HAP-1 (cell line): ENCODE results near the gene SLC22A17.

Experiments
- DNase-seq, 2 experiments: peaks; one replicate each; pipeline ENCODE4 v3.0.0-alpha.2; 2016 to 2020; ENCODE audit warnings: low spot score in 2 of 2
- H3K27me3 ChIP-seq: fragments of 250-450 bp; sonication (Bioruptor Pico); 2 replicates; pipeline ENCODE4 v1.5.1; 2020; ENCODE audit warnings: low read depth, mild to moderate bottlenecking, moderate library complexity
- H3K36me3 ChIP-seq: fragments of 250-450 bp; sonication (Bioruptor Pico); replicated peaks from 2 replicates; pipeline ENCODE4 v1.5.1; 2020; ENCODE audit warnings: mild to moderate bottlenecking
- H3K4me1 ChIP-seq: fragments of 250-450 bp; sonication (Bioruptor Pico); 2 replicates; pipeline ENCODE4 v1.5.1; 2020; ENCODE audit warnings: mild to moderate bottlenecking
- H3K4me3 ChIP-seq: fragments of 250-450 bp; sonication (Bioruptor Pico); 2 replicates; pipeline ENCODE4 v1.5.1; 2020; ENCODE audit warnings: mild to moderate bottlenecking, moderate library complexity
- H3K9me3 ChIP-seq: fragments of 250-450 bp; sonication (Bioruptor Pico); 2 replicates; pipeline ENCODE4 v1.5.1; 2020; ENCODE audit warnings: mild to moderate bottlenecking, moderate library complexity
- in situ Hi-C: fragments of 300-500 bp; cut with MboI; formaldehyde crosslinking; loops from 3 replicates; pipeline ENCODE4 v1.14.3; 2020; ENCODE audit warnings: low sequenced_read_pairs, inconsistent platforms, mixed read lengths

SLC22A17 gene

GRCh38 chr14:23377573-23378563, 25.2 kb upstream of the SLC22A17 start:
- Histone ChIP-seq H3K27me3 (peaks cover 8% of the 10 kb centered on the region; the same call in 1 of the 2 replicates), H3K9me3 (no peaks in the 10 kb centered on the region), H3K4me3 (no peak overlapping the region), H3K36me3 (no peaks in the 10 kb centered on the region), H3K4me1 (no peaks in the 10 kb centered on the region)
- DNase-seq = no peak
- in situ Hi-C loops = no loop called here

DNA sequence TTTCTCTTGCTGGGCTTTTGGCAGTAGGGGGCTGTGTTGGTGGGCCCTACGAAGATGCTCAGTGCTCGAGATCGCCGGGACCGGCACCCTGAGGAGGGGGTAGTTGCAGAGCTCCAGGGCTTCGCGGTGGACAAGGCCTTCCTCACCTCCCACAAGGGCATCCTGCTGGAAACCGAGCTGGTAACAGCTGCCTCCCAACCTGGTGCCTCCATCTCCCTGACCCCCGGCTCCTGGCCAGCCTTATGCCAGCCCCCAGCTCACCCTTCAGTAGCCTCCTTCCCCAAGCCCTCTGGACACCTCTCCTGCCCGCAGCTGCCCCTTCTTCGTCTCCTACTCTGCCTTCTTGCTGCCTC, 24.5 kb upstream of the SLC22A17 start:
- in situ Hi-C loops = no loop called here
- Histone ChIP-seq H3K27me3 (peaks cover 8% of the 10 kb centered on the region; the same call in 1 of the 2 replicates), H3K4me3 (no peak overlapping the region), H3K4me1 (no peaks in the 10 kb centered on the region), H3K36me3 (no peaks in the 10 kb centered on the region), H3K9me3 (no peaks in the 10 kb centered on the region)
- DNase-seq = no peak

GRCh38 chr14:23376482-23377197, 24.0 kb upstream of the SLC22A17 start, which contains the start of gene CMTM5:
Gene CMTM5 (plus strand): TSS chr14:23377046. CDS start chr14:23377252, 206 bp downstream.
- Histone ChIP-seq H3K4me1 (no peaks in the 10 kb centered on the region), H3K4me3 (no peak within 1 kb of the TSS), H3K27me3 (peaks cover 8% of the 10 kb centered on the region; the same call in 1 of the 2 replicates), H3K36me3 (no peaks in the 10 kb centered on the region), H3K9me3 (no peaks in the 10 kb centered on the region)
- in situ Hi-C loops = no loop called here
- peak in 1 of 2 experiments; percentile 13 for DNase-seq

DNA sequence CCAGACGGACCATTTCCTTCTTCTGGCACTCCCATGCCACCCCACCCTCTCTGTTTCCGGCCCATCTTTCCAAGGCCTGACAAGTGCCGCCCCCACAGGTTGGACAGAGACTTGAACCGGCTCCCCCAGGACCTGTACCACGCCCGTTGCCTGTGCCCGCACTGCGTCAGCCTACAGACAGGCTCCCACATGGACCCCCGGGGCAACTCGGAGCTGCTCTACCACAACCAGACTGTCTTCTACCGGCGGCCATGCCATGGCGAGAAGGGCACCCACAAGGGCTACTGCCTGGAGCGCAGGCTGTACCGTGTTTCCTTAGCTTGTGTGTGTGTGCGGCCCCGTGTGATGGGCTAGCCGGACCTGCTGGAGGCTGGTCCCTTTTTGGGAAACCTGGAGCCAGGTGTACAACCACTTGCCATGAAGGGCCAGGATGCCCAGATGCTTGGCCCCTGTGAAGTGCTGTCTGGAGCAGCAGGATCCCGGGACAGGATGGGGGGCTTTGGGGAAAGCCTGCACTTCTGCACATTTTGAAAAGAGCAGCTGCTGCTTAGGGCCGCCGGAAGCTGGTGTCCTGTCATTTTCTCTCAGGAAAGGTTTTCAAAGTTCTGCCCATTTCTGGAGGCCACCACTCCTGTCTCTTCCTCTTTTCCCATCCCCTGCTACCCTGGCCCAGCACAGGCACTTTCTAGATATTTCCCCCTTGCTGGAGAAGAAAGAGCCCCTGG, 23.0 kb upstream of the SLC22A17 start:
- no peak for DNase-seq
- Histone ChIP-seq H3K27me3 (peaks cover 12% of the 10 kb centered on the region), H3K4me1 (no peaks in the 10 kb centered on the region), H3K4me3 (no peak overlapping the region), H3K36me3 (no peaks in the 10 kb centered on the region), H3K9me3 (no peaks in the 10 kb centered on the region)
- in situ Hi-C loops = no loop called here

DNA sequence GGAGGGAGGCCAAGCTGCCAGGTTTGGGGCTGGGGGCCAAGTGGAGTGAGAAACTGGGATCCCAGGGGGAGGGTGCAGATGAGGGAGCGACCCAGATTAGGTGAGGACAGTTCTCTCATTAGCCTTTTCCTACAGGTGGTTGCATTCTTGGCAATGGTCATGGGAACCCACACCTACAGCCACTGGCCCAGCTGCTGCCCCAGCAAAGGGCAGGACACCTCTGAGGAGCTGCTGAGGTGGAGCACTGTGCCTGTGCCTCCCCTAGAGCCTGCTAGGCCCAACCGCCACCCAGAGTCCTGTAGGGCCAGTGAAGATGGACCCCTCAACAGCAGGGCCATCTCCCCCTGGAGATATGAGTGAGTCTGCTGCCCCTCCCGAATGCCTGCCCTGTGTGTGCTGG, 20.4 kb upstream of the SLC22A17 start:
- no peak for DNase-seq
- Histone ChIP-seq H3K9me3 (no peaks in the 10 kb centered on the region), H3K36me3 (no peaks in the 10 kb centered on the region), H3K4me3 (no peak overlapping the region), H3K27me3 (peaks cover 4% of the 10 kb centered on the region), H3K4me1 (no peaks in the 10 kb centered on the region)
- in situ Hi-C loops = no loop called here

DNA sequence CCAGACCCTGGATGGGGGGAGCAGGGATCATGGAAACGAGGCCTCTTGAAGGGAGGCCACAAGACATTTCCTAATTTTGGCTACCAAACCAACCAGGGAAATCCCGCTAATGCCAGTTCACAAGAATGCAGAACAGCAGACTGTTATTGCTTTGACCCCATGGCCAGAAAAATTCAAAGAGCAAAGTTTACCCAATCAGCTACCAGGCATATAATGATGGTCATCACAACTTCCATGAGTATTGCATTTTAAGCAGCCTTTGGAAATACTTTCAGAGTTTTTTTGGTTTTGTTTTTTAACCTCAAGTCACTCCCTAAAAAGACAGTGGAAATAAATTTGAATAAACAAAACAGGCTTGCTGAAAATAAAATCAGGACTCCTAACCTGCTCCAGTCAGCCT, 19.8 kb upstream of the SLC22A17 start, which contains the start of gene IL25:
Gene IL25, plus strand, starts transcription at position 301 of the 400 bp plus-strand sequence.
- Histone ChIP-seq H3K27me3 (peaks cover 4% of the 10 kb centered on the region), H3K9me3 (no peaks in the 10 kb centered on the region), H3K4me3 (no peak within 1 kb of the TSS), H3K36me3 (no peaks in the 10 kb centered on the region), H3K4me1 (no peaks in the 10 kb centered on the region)
- in situ Hi-C loops = no loop called here
- DNase-seq = no peak

- Histone ChIP-seq H3K36me3 (no peaks in the 10 kb centered on the region), H3K4me1 (no peaks in the 10 kb centered on the region), H3K4me3 (no peak overlapping the region), H3K27me3 (peaks cover 9% of the 10 kb centered on the region), H3K9me3 (no peaks in the 10 kb centered on the region)
- in situ Hi-C loops = no loop called here
- no peak for DNase-seq
Observed at GRCh38 chr14:23371865-23372264, 19.2 kb upstream of the SLC22A17 start.

GRCh38 chr14:23370221-23370620, 17.5 kb upstream of the SLC22A17 start:
- in situ Hi-C loops = no loop called here

DNA sequence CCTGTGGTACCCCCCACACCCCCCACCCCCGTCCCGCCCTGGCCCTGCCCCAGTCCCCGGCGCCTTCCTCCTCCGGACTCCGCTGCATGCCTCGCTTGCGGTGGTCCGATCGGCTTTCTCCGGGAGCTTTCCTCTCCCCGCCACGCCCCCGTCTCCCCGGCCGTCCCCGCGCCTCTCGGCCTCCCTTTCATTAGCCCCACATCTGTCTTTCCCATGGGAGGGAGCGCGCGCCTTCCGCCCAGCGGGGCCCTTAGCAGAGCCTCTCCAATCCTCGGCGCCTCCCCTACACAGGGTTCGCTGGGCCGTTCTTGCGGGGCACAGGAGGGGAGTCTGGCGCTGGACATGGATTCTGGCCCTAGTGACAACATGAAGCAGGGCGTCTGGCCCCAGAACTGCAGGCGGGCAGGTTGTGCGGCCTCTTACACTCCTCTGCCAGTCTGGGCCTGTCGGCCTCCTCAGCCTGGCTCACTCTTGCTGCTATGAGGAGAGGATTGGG, 13.8 kb upstream of the SLC22A17 start:
- Histone ChIP-seq H3K27me3 (peaks cover 36% of the 10 kb centered on the region), H3K36me3 (no peaks in the 10 kb centered on the region), H3K4me3 (no peak overlapping the region), H3K9me3 (no peaks in the 10 kb centered on the region), H3K4me1 (no peaks in the 10 kb centered on the region)
- in situ Hi-C loops = no loop called here
- DNase-seq = peak in 1 of 2 experiments; percentile 14

More at GRCh38 chr14:23370221-23370620, 17.5 kb upstream of the SLC22A17 start:
- DNase-seq = no peak
- H3K27me3 ChIP-seq = peaks cover 22% of the 10 kb centered on the region
- no peaks in the 10 kb centered on the region for H3K9me3 ChIP-seq
- H3K4me3 ChIP-seq = no peak overlapping the region
- no peaks in the 10 kb centered on the region for H3K36me3 ChIP-seq
- H3K4me1 ChIP-seq = no peaks in the 10 kb centered on the region

DNA sequence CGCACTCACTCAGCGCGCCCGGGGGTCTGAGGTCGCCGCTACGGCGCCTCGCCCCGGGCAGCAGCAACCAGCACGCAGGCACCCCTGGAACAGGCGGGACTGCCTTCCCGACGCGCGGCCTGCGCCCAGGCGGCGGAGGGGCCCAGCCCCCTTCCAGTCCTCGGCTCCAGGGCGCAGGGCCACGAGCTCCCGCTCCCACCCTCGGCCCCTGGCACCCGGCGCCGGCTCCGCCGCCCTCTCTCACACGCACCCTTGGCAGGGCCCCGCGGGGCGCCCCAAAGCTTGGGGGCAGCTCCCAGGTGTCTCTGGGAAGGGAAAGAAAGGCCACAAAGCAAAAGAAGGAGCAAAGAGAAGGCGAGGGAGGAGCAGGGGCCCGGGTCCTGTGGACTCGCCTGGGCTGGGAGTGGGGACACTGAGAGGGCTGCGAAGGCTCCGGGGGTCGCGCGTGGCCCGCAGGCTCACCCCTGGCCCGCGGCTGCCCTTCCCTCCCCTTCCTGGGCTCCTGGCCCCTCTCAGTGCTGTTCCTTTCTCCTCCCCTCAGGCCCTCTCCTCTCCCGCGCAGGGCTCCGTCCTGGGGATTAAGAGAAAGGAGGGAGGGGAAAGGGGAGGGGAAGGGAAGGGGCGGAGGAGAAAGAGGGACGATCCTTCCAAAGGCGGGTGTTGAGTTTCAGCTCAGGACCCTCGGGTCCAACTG, 13.2 kb upstream of the SLC22A17 start:
- Histone ChIP-seq H3K4me1 (no peaks in the 10 kb centered on the region), H3K36me3 (no peaks in the 10 kb centered on the region), H3K4me3 (no peak overlapping the region), H3K9me3 (no peaks in the 10 kb centered on the region), H3K27me3 (peaks cover 32% of the 10 kb centered on the region)
- in situ Hi-C loops = no loop called here
- peak in 1 of 2 experiments; percentile 25 for DNase-seq

DNA sequence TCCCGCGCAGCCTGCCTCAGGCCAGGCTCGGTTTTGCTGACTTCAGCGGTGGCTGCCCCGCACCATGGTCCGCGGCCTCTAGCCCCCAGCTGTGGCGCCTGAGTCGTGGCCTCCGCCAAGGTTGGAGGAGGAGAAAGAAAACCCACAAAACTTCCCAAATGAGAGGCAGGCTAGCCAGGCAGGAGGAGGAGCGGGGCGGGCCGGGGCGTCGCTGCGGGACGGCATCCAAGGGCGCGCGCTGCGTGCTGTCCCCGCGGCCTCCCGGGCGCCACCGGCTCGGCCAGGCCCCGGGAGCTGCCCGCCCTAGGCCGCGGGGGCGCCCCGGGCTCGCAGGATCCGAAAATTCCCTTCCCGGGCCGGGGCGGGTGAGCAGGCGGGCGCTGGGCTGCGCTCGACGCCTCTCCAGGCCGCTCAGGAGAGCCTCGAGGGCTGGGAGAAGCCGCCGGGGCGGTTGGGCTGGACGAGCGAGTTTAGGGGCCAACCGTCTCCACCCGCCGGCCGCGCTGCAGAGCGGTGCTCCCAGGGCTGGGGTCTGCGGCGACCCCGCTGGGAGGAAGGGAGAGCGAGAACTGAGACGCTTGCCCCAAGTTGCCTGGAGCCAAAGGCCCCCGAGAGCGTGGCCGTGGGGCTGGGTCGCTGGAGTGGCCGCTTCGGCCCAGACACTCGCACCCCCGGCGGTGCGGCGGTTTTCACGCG, 12.5 kb upstream of the SLC22A17 start, which contains the start of gene EFS:
Gene EFS, minus strand, starts transcription at position 137 of the 696 bp plus-strand sequence. CDS start 147 bp downstream, outside the sequence.
- Histone ChIP-seq H3K27me3 (peaks cover 32% of the 10 kb centered on the region), H3K9me3 (no peaks in the 10 kb centered on the region), H3K36me3 (no peaks in the 10 kb centered on the region), H3K4me1 (no peaks in the 10 kb centered on the region), H3K4me3 (no peak within 1 kb of the TSS)
- in situ Hi-C loops = no loop called here
- no peak for DNase-seq
